Neuron (in vitro differentiated cells): ENCODE measurements around the gene ZNF275.
"Not testable (repeated sequence)": the region's sequence is repeated elsewhere in the genome, so short reads cannot be mapped to it uniquely, and the experiment has no call there.

ENCODE experiments used
- H2AFZ ChIP-seq: one replicate; pipeline ENCODE4 v1.6.1; 2013; ENCODE audit warnings: low read depth, mild to moderate bottlenecking, inconsistent platforms, low read length, moderate library complexity
- H3K27me3 ChIP-seq: one replicate; pipeline ENCODE4 v1.6.1; 2013; ENCODE audit warnings: low read length; ENCODE audit not compliant: insufficient read depth
- H3K36me3 ChIP-seq: one replicate; pipeline ENCODE4 v1.6.1; 2013; ENCODE audit warnings: low read length; ENCODE audit not compliant: insufficient read depth
- H3K4me1 ChIP-seq: one replicate; pipeline ENCODE4 v1.6.1; 2013; ENCODE audit warnings: low read length; ENCODE audit not compliant: insufficient read depth
- H3K4me3 ChIP-seq: 2 replicates; pipeline ENCODE4 v1.5.1; 2013; ENCODE audit warnings: mild to moderate bottlenecking, low read length, moderate library complexity
- H3K9me3 ChIP-seq: one replicate; pipeline ENCODE4 v1.6.1; 2013; ENCODE audit warnings: low read length

The ZNF275 gene

GRCh38 chrX:153333821-153334653 lies at the start of gene ZNF275:
Gene ZNF275 (plus strand): TSS chrX:153334153. CDS start chrX:153336680, 2,527 bp downstream.
- Histone ChIP-seq H3K9me3 (no peaks in the 10 kb centered on the region), H3K4me3 (peak within 1 kb of the TSS; percentile 67), H3K36me3 (peaks cover 5% of the 10 kb centered on the region), H2AFZ (peak within 1 kb of the TSS; percentile 48), H3K4me1 (no peaks in the 10 kb centered on the region), H3K27me3 (peaks cover 3% of the 10 kb centered on the region)

- not testable (repeated sequence) for H3K27me3 ChIP-seq, H3K9me3 ChIP-seq, H3K36me3 ChIP-seq, H2AFZ ChIP-seq, H3K4me3 ChIP-seq, H3K4me1 ChIP-seq
Observed at GRCh38 chrX:153285678-153286077, 48.3 kb upstream of the ZNF275 start.

- not testable (repeated sequence) for H3K27me3 ChIP-seq, H3K4me3 ChIP-seq, H3K4me1 ChIP-seq, H2AFZ ChIP-seq, H3K9me3 ChIP-seq, H3K36me3 ChIP-seq
Observed at GRCh38 chrX:153288807-153289206, 45.1 kb upstream of the ZNF275 start.

GRCh38 chrX:153293485-153294071 lies 40.4 kb upstream of the ZNF275 start:
- not testable (repeated sequence) for H3K4me3 ChIP-seq, H3K9me3 ChIP-seq, H3K27me3 ChIP-seq, H3K36me3 ChIP-seq, H2AFZ ChIP-seq, H3K4me1 ChIP-seq

- H3K36me3 ChIP-seq, result no peaks in the 10 kb centered on the region
- peaks cover 3% of the 10 kb centered on the region for H3K9me3 ChIP-seq
- H3K27me3 ChIP-seq, result peaks cover 7% of the 10 kb centered on the region
- no peak overlapping the region for H2AFZ ChIP-seq
- H3K4me1 ChIP-seq, result no peaks in the 10 kb centered on the region
- no peak overlapping the region for H3K4me3 ChIP-seq
Observed at GRCh38 chrX:153297376-153297775, 36.6 kb upstream of the ZNF275 start.

- no peak overlapping the region for H2AFZ ChIP-seq
- no peak overlapping the region for H3K4me3 ChIP-seq
- no peaks in the 10 kb centered on the region for H3K9me3 ChIP-seq
- peaks cover 28% of the 10 kb centered on the region for H3K27me3 ChIP-seq
- H3K36me3 ChIP-seq, result no peaks in the 10 kb centered on the region
- H3K4me1 ChIP-seq, result no peaks in the 10 kb centered on the region
Observed at GRCh38 chrX:153299855-153300254, 34.1 kb upstream of the ZNF275 start.

GRCh38 chrX:153301746-153302145 lies 32.2 kb upstream of the ZNF275 start:
- Histone ChIP-seq H3K4me1 (no peaks in the 10 kb centered on the region), H3K36me3 (no peaks in the 10 kb centered on the region), H2AFZ (no peak overlapping the region), H3K4me3 (no peak overlapping the region), H3K9me3 (no peaks in the 10 kb centered on the region), H3K27me3 (peaks cover 35% of the 10 kb centered on the region)

- Histone ChIP-seq H3K27me3 (peaks cover 40% of the 10 kb centered on the region), H2AFZ (no peak overlapping the region), H3K4me3 (no peak overlapping the region), H3K9me3 (no peaks in the 10 kb centered on the region), H3K4me1 (no peaks in the 10 kb centered on the region), H3K36me3 (no peaks in the 10 kb centered on the region)
Observed at GRCh38 chrX:153302796-153303195, 31.2 kb upstream of the ZNF275 start.

GRCh38 chrX:153303276-153304262 lies 30.4 kb upstream of the ZNF275 start:
- Histone ChIP-seq H3K4me1 (no peaks in the 10 kb centered on the region), H3K36me3 (no peaks in the 10 kb centered on the region), H3K4me3 (no peak overlapping the region), H3K27me3 (peaks cover 38% of the 10 kb centered on the region), H2AFZ (no peak overlapping the region), H3K9me3 (no peaks in the 10 kb centered on the region)

- no peaks in the 10 kb centered on the region for H3K9me3 ChIP-seq
- no peak overlapping the region for H2AFZ ChIP-seq
- H3K36me3 ChIP-seq, result no peaks in the 10 kb centered on the region
- no peak overlapping the region for H3K4me3 ChIP-seq
- H3K27me3 ChIP-seq, result peaks cover 46% of the 10 kb centered on the region
- no peaks in the 10 kb centered on the region for H3K4me1 ChIP-seq
Observed at GRCh38 chrX:153304988-153305736, 28.8 kb upstream of the ZNF275 start.

GRCh38 chrX:153305972-153306371 lies 28.0 kb upstream of the ZNF275 start:
- no peak overlapping the region for H3K4me3 ChIP-seq
- peaks cover 3% of the 10 kb centered on the region for H3K4me1 ChIP-seq
- H3K9me3 ChIP-seq, result no peaks in the 10 kb centered on the region
- no peaks in the 10 kb centered on the region for H3K36me3 ChIP-seq
- H3K27me3 ChIP-seq, result peaks cover 50% of the 10 kb centered on the region
- no peak overlapping the region for H2AFZ ChIP-seq

GRCh38 chrX:153306527-153307115 lies 27.3 kb upstream of the ZNF275 start:
- H3K27me3 ChIP-seq, result peaks cover 54% of the 10 kb centered on the region

More at GRCh38 chrX:153306527-153307115, 27.3 kb upstream of the ZNF275 start:
- no peak overlapping the region for H2AFZ ChIP-seq
- no peak overlapping the region for H3K4me3 ChIP-seq
- peaks cover 3% of the 10 kb centered on the region for H3K4me1 ChIP-seq
- H3K36me3 ChIP-seq, result no peaks in the 10 kb centered on the region
- H3K9me3 ChIP-seq, result no peaks in the 10 kb centered on the region
